Right lung (tissue), 5 donors: ENCODE measurements around the gene HHIP. TPM values are rescaled to one million over a fixed set of nuclear protein-coding genes. Genes with fewer than 3 reads are reported as not detected.

ENCODE experiments used
- DNase-seq, 2 donors: peaks; one replicate each; pipeline ENCODE4 v3.0.0-alpha.2; 2013
- polyA plus RNA-seq, 5 donors: library from polyadenylated mRNA; unstranded; fragments of 120-200 nt; gene quantifications; one replicate each; pipeline versions ENCODE4 v1.2.1 to v1.2.3, GENCODE V29; 2013; ENCODE audit warnings: inconsistent platforms in 1 of 5, low replicate concordance in 1 of 5; ENCODE audit not compliant: insufficient read length in 5 of 5, insufficient read depth in 1 of 5

HHIP gene
- polyA plus RNA-seq, 5 donors = 16.4 to 68.7 (median 38.7) TPM

- DNase-seq = no peak
These were observed 55.8 kb downstream of the HHIP start for GRCh38 chr4:144701683-144702233.

- no peak for DNase-seq
These were observed 57.5 kb downstream of the HHIP start for GRCh38 chr4:144703494-144703893.

- DNase-seq = no peak
These were observed 59.9 kb downstream of the HHIP start for GRCh38 chr4:144705601-144706590.

- DNase-seq = no peak
These were observed 63.2 kb downstream of the HHIP start for GRCh38 chr4:144709159-144709558.

GRCh38 chr4:144709793-144710525 is 64.0 kb downstream of the HHIP start:
- DNase-seq = no peak

GRCh38 chr4:144710526-144710912 is 64.6 kb downstream of the HHIP start:
- DNase-seq = no peak

- DNase-seq = no peak
These were observed 65.9 kb downstream of the HHIP start for GRCh38 chr4:144711700-144712456.

GRCh38 chr4:144712775-144713174 is 66.8 kb downstream of the HHIP start:
- no peak for DNase-seq

- DNase-seq = no peak
These were observed 68.2 kb downstream of the HHIP start for GRCh38 chr4:144714166-144714565.

GRCh38 chr4:144715230-144715629 is 69.3 kb downstream of the HHIP start:
- DNase-seq = no peak

- DNase-seq = no peak
These were observed 70.8 kb downstream of the HHIP start for GRCh38 chr4:144716778-144717177.

GRCh38 chr4:144718958-144719512 is 73.1 kb downstream of the HHIP start:
- DNase-seq = no peak

- no peak for DNase-seq
These were observed 74.5 kb downstream of the HHIP start for GRCh38 chr4:144720491-144720890.

- DNase-seq = no peak
These were observed 76.0 kb downstream of the HHIP start for GRCh38 chr4:144721994-144722393.

GRCh38 chr4:144723471-144723870 is 77.5 kb downstream of the HHIP start:
- no peak for DNase-seq

GRCh38 chr4:144729175-144729574 is 83.2 kb downstream of the HHIP start:
- DNase-seq = no peak

- DNase-seq = no peak
These were observed 86.8 kb downstream of the HHIP start for GRCh38 chr4:144732584-144733428.

GRCh38 chr4:144733566-144733965 is 87.6 kb downstream of the HHIP start:
- DNase-seq = no peak

GRCh38 chr4:144734522-144734921 is 88.6 kb downstream of the HHIP start:
- no peak for DNase-seq

GRCh38 chr4:144738649-144739048 is 92.7 kb downstream of the HHIP start:
- no peak for DNase-seq
